T follicular helper cell (primary cell): ENCODE measurements around the gene MYO3B.
"Not testable (repeated sequence)": the region's sequence is repeated elsewhere in the genome, so short reads cannot be mapped to it uniquely, and the experiment has no call there.

Source experiments
- DNase-seq: peaks from one replicate; pipeline ENCODE4 v3.0.0-alpha.2; 2020; ENCODE audit warnings: low read depth

The MYO3B gene

GRCh38 chr2:170635094-170635493 is 457.1 kb downstream of the MYO3B start:
- not testable (repeated sequence) for DNase-seq

- DNase-seq = no peak
Observed at GRCh38 chr2:170639635-170640034, 461.7 kb downstream of the MYO3B start.

- DNase-seq = no peak
Observed at GRCh38 chr2:170641961-170642360, 464.0 kb downstream of the MYO3B start.

- no peak for DNase-seq
Observed at GRCh38 chr2:170643346-170643745, 465.4 kb downstream of the MYO3B start.

DNA sequence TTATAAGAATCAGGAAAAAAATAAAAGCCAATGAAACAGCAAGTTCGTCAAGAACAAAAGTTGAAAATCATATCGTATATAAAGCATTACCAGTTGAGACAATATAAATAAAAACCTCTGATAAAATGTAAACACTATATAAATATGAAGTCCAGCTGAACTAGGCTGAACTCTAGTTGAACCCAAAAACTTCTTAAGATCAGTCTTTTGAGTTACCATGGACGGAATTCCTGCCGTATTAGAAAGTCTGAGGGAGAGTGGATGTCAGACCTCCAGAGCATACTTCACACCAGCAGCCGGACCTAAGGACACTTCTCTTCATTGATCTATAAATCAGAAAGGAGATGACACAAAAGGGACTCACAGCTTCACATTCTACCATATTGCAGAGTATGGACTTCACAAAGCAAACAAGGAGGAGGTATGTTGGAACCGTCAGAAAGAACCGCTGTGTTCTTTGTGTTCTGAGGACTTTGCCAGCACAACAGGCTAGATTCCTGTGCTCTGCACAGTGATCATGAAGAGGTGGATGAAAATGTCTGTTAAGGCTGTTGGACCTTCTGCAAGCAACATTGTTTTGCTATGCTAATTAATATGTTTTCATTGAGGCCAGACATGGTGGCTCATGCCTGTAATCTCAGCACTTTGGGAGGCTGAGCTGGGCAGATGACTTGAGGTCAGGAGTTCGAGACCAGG is 469.9 kb downstream of the MYO3B start:
- no peak for DNase-seq

DNA sequence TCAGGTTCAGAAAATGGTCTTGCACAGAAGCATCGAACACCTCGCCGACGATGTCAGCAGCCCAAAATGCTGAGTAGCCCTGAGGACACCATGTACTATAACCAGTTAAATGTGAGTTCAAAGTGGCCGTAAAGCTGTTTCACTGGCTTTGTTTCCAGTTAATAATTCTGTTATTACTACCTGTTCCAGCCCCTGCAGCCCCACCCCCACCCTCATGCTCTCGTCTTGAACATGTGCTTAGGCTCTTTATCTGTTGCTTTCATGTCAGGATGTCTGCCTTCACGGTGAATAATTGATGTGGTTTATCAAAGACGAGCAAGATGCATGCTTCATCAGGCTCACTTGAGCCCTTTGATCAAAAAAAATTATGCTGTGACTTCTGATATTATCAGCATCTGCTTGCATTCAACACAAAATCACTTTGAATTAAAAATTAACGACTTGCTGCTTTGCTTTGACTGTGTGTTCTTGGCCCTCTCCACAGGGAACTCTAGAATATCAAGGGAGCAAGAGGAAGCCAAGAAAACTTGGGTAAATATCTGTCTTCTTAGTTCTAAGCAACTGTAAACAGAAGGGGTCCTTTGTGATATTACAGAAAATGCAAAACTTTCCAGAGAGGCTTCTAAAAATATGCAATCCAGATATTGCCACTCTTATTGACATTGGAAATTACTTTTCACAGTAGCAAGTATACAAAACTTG is 473.8 kb downstream of the MYO3B start:
- DNase-seq = peak; percentile 46

DNA sequence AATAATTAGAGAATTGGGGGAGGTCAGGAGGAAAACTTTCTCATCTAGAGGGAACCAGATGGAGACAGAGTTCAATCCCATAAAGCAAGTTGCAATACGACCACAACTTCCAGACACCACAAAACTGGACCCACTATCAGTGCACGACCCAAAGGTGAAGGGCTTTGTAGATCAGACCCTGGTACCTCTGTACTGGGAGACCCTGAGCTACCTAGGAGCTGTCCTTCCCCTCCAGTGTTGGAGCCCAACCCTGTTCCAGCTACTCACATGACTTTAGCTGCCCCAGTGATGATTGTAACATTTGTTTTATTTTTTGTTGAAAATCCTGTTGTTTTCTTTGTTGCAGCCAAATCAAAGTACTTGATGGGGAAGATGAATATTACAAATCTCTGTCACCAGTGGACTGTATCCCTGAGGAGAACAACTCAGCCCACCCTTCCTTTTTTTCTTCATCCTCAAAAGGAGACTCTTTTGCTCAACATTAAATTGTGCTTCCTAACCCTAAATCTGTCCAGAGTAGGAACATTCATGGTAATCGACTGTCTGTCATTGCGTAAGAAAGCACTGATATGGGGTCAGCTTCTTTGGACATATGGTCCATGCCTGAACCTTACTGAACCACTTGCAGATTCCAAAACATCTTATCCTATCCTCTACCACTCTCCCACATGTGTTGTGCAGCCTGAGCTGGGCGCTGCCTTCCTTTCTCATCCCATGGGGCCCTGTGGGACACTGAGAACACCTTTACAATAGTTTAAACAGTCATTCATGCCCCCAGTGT is 474.9 kb downstream of the MYO3B start:
- DNase-seq = no peak

DNA sequence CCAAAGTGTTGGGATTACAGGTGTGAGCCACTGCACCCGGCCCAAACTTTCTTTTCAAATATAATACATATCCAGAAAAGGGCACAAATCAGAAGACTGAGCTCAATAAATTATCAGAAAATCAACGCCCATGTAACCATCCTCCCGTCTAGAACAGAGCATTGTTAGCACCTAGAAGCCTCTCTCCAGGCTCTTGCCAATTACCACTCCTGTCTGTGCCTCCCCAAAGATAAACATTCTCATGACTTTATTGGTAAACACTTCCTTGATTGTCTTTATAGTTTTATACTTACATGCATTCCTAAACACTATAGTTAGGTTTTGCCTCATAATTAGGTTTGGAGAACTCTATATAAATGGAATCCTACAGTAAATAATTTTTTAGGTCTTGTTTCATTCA is 478.7 kb downstream of the MYO3B start:
- no peak for DNase-seq

- no peak for DNase-seq
Observed at GRCh38 chr2:170660409-170660808, 482.5 kb downstream of the MYO3B start.

- no peak for DNase-seq
Observed at GRCh38 chr2:170665743-170666142, 487.8 kb downstream of the MYO3B start.

DNA sequence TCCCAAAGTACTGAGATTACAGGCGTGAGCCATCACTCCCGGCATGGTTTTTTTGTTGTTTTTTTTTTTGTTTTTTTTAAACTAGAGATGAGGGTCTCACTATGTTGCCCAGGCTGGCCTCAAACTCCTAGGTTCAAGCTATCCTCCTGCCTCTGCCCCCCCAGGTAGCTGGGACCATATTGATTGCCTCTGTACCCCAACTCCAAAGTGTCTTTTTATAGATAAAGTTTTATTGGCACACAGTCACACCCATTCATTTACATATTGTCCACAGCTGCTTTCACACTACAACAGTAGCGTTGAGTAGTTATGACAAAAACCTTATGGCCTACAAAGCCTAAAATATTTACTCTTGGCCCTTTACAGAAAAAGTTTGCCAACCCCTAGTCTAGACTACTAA is 492.0 kb downstream of the MYO3B start:
- no peak for DNase-seq

- no peak for DNase-seq
Observed at GRCh38 chr2:170670651-170671050, 492.7 kb downstream of the MYO3B start.

DNA sequence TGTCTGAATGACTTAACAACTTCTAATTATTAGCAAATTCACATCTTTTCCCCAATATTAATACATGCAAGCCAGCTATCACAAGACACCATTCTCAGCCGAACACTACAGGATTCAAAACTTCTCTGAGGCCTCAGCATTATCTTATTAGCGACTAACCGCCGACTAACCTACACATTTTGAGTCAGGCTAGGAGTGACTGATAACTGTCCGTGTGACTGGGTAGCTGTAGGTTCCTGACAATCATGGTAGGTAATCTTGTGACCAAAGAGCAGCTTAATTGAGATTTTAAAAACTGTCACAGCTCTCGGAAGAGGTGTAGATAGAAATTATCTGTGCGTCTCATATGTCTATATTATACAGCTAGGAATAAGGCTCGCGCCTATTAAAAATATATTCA is 493.1 kb downstream of the MYO3B start:
- DNase-seq = no peak

DNA sequence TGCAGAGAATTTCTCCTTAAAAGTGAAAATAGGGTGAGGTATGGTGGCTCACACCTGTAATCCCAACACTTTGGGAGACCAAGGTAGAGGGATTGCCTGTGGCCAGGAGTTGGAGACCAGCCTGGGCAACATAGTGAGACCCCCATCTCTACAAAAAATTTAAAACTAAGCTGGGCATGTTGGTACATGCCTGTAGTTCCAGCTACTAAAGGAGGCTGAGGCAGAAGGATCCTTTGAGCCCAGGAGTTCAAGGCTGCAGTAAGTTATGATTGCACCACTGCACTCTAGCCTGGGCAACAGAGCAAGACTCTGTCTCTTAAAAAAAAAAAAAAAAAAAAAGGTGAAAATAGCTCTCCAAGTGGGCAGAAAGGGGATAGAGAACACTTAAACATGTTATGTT is 496.3 kb downstream of the MYO3B start:
- DNase-seq = not testable (repeated sequence)

GRCh38 chr2:170675701-170676100 is 497.8 kb downstream of the MYO3B start:
- DNase-seq = no peak

DNA sequence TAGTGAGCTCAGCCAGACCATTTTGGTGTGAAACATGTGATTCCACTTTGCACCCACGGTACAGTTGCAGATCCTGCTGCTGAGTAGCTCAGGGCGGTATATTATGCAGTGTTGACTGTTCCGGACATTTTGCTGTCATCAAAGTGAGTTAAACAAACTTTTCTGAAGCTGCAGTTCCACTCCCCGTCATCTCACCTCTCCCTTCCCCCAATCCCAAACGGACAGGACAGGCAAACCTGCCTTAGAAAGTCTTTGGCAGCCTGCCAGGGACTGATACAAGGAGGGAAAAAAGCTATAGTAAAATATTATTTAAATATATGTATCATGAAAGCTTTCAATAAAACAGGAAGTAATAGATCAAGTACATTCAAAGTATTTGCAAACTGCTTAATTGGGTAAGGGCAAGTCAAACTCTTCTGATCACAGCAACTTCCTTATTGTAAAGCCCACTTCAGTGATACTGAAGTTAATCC is 501.7 kb downstream of the MYO3B start:
- no peak for DNase-seq

GRCh38 chr2:170680172-170680941 is 502.4 kb downstream of the MYO3B start:
- DNase-seq = no peak

DNA sequence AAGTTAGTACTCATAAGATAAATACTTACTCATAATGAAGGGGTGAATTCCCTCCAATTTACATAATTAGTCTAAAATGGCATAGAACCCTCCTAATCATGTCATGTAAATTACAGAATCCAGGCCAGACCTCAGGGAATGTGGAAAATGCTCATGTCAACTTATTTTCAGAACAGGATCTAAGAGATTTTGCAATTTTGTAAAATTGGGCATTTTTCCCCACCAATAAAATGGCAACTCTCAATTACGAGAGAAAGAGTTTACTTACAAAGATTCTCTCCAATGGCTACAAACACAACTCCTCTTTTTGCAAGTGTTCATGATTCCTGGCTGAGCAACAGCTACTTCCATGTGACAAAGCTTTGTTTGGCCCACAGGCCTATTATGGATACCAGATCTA is 503.4 kb downstream of the MYO3B start:
- DNase-seq = no peak

DNA sequence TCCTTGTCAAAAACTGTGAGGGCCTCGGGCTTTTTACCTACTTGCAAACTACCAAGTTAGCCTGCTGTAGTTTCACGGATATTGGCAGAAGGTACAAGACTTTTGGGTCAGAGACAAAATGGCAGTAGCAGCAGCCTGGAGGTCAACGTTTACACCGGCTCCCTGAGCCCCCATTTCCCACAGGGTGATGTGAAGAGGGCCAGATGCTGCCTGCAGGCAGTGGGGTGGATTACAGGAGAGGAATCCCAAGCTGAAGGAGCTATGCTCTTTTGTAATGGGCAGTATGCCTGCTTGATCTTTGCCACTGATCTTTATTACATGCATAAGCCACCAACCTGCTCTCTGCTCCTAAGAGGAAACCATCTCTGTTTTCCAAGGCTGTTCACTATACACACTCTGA is 507.6 kb downstream of the MYO3B start:
- no peak for DNase-seq

GRCh38 chr2:170689481-170689880 is 511.5 kb downstream of the MYO3B start:
- DNase-seq = no peak

- no peak for DNase-seq
Observed at GRCh38 chr2:170690640-170691039, 512.7 kb downstream of the MYO3B start.

- no peak for DNase-seq
Observed at GRCh38 chr2:170694316-170694715, 516.4 kb downstream of the MYO3B start.
